Measurements from ENCODE around the gene CDC42EP2. TPM values are rescaled to one million over a fixed set of nuclear protein-coding genes. Genes with fewer than 3 reads are reported as not detected.

The CDC42EP2 gene
- polyA plus RNA-seq, 1 donor (not counting 4 experiments of a cell fraction or from before 2014, with no cell fraction given), result 6.1 TPM

- TF ChIP-seq, protein P1, sequence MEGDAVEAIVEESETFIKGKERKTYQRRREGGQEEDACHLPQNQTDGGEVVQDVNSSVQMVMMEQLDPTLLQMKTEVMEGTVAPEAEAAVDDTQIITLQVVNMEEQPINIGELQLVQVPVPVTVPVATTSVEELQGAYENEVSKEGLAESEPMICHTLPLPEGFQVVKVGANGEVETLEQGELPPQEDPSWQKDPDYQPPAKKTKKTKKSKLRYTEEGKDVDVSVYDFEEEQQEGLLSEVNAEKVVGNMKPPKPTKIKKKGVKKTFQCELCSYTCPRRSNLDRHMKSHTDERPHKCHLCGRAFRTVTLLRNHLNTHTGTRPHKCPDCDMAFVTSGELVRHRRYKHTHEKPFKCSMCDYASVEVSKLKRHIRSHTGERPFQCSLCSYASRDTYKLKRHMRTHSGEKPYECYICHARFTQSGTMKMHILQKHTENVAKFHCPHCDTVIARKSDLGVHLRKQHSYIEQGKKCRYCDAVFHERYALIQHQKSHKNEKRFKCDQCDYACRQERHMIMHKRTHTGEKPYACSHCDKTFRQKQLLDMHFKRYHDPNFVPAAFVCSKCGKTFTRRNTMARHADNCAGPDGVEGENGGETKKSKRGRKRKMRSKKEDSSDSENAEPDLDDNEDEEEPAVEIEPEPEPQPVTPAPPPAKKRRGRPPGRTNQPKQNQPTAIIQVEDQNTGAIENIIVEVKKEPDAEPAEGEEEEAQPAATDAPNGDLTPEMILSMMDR (optimal IDR thresholded peaks at IDR 0.05 in 1 of 3, IDR thresholded peaks at IDR 0.05 in 1 of 3, conservative IDR thresholded peaks at IDR 0.05 in 1 of 3; ENCODE audit: extremely low read depth in 1 of 3, insufficient read depth in 2 of 3, low read length in 3 of 3), result no peak
- TF ChIP-seq EZH2 (IDR thresholded peaks at IDR 0.05; ENCODE audit: low read length), result no peak
- Histone ChIP-seq H3K9me3 (ENCODE audit: control insufficient read depth, low read depth, low read length) (no peaks in the 10 kb centered on the region), H3K79me2 (ENCODE audit: control insufficient read depth, insufficient read depth, low read length) (no peaks in the 10 kb centered on the region), H3K27ac (ENCODE audit: control insufficient read depth, insufficient read depth, low read length) (peak overlapping the region; percentile 68), H3K4me3 (ENCODE audit: control insufficient read depth in 2 of 3, extremely low read depth in 1 of 3, insufficient read depth in 2 of 3, low read depth in 1 of 3, low read length in 3 of 3) (no peak overlapping the region), H3K9ac (ENCODE audit: control insufficient read depth, extremely low read depth, insufficient read depth, low read length) (peak overlapping the region; percentile 11), H3K9me1 (ENCODE audit: control insufficient read depth, extremely low read depth, insufficient read depth, low read length) (no peaks in the 10 kb centered on the region), H3K36me3 (ENCODE audit: control insufficient read depth in 2 of 2, extremely low read depth in 1 of 2, insufficient read depth in 2 of 2, low read length in 2 of 2) (peaks cover 9 to 33% of the 10 kb centered on the region in 2 experiments), H4K20me1 (ENCODE audit: control insufficient read depth, extremely low read depth, insufficient read depth, low read length) (no peaks in the 10 kb centered on the region), H2AFZ (ENCODE audit: control insufficient read depth, low read length) (no peak overlapping the region), H3K4me2 (ENCODE audit: control insufficient read depth, extremely low read depth, insufficient read depth, low read depth, low read length) (no peak overlapping the region), H3K4me1 (ENCODE audit: control insufficient read depth, extremely low read depth, insufficient read depth, low read length) (peaks cover 27% of the 10 kb centered on the region), H3K27me3 (ENCODE audit: control insufficient read depth, extremely low read depth, insufficient read depth, low read length) (no peaks in the 10 kb centered on the region)
- DNase-seq (ENCODE audit: low read depth, low spot score) (no peak), FAIRE-seq (no peak)
- dilution Hi-C loops (cut with MboI; ENCODE audit: extremely low pct_ligation_motif_present, low sequenced_read_pairs), result no loop called here
Observed at GRCh38 chr11:65279279-65279678, 35.4 kb upstream of the CDC42EP2 start.

GRCh38 chr11:65279741-65280440 is 34.8 kb upstream of the CDC42EP2 start:
- peak overlapping the region; percentile 11 for H3K9ac ChIP-seq (ENCODE audit: control insufficient read depth, extremely low read depth, insufficient read depth, low read length)
- H3K36me3 ChIP-seq (ENCODE audit: control insufficient read depth in 2 of 2, extremely low read depth in 1 of 2, insufficient read depth in 2 of 2, low read length in 2 of 2), result peaks cover 9 to 33% of the 10 kb centered on the region in 2 experiments
- no peak overlapping the region for H2AFZ ChIP-seq (ENCODE audit: control insufficient read depth, low read length)
- TF ChIP-seq, protein P1 (optimal IDR thresholded peaks at IDR 0.05 in 1 of 3, IDR thresholded peaks at IDR 0.05 in 1 of 3, conservative IDR thresholded peaks at IDR 0.05 in 1 of 3; ENCODE audit: extremely low read depth in 1 of 3, insufficient read depth in 2 of 3, low read length in 3 of 3), result no peak
- TF ChIP-seq EZH2 (IDR thresholded peaks at IDR 0.05; ENCODE audit: low read length), result no peak
- FAIRE-seq, result no peak
- no peaks in the 10 kb centered on the region for H4K20me1 ChIP-seq (ENCODE audit: control insufficient read depth, extremely low read depth, insufficient read depth, low read length)
- peak overlapping the region; percentile 42 for H3K4me2 ChIP-seq (ENCODE audit: control insufficient read depth, extremely low read depth, insufficient read depth, low read depth, low read length)
- no peak overlapping the region for H3K4me3 ChIP-seq (ENCODE audit: control insufficient read depth in 2 of 3, extremely low read depth in 1 of 3, insufficient read depth in 2 of 3, low read depth in 1 of 3, low read length in 3 of 3)
- H3K27me3 ChIP-seq (ENCODE audit: control insufficient read depth, extremely low read depth, insufficient read depth, low read length), result no peaks in the 10 kb centered on the region
- no peaks in the 10 kb centered on the region for H3K9me1 ChIP-seq (ENCODE audit: control insufficient read depth, extremely low read depth, insufficient read depth, low read length)
- peak; percentile 66 for DNase-seq (ENCODE audit: low read depth, low spot score)
- no peaks in the 10 kb centered on the region for H3K79me2 ChIP-seq (ENCODE audit: control insufficient read depth, insufficient read depth, low read length)
- dilution Hi-C loops (cut with MboI; ENCODE audit: extremely low pct_ligation_motif_present, low sequenced_read_pairs), result no loop called here
- peak overlapping the region; percentile 68 for H3K27ac ChIP-seq (ENCODE audit: control insufficient read depth, insufficient read depth, low read length)
- no peaks in the 10 kb centered on the region for H3K9me3 ChIP-seq (ENCODE audit: control insufficient read depth, low read depth, low read length)
- H3K4me1 ChIP-seq (ENCODE audit: control insufficient read depth, extremely low read depth, insufficient read depth, low read length), result peaks cover 27% of the 10 kb centered on the region

All from keratinocyte (primary cell).